Measurements from ENCODE around the gene PLXNA2.

- TF ChIP-seq CTCF (IDR thresholded peaks at IDR 0.05) (no peak), POLR2A (IDR thresholded peaks at IDR 0.05) (no peak)
These were observed 71.6 kb downstream of the PLXNA2 start for GRCh38 chr1:208172423-208173145.
